Measurements from ENCODE around the gene SF3B4.

DNA sequence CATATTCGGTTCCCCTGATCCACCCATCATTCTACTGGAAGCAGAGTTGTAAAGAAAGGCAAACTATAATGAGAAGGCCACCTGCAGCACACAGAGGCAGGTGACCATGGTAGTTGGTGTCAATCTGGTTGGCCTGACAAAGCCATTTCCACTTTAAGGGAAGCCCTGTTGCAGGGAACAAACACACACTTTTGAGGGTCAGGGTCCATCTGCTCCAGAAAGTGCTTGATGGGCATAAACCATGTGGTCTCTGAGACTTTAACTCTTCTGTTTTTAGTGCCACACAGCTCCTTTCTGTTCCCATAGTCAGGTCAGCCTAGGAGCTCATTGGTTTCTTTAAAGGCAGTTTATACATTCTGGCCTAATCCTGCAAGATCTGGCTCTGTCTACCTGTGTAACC is 45.7 kb downstream of the SF3B4 start:
- TF ChIP-seq CTCF (IDR thresholded peaks at IDR 0.05) (no peak), TCF7L2 (IDR thresholded peaks at IDR 0.05; ENCODE audit: low read depth, low read length) (no peak), POLR2AphosphoS5 (IDR thresholded peaks at IDR 0.05; ENCODE audit: low read depth, low read length) (no peak), REST (IDR thresholded peaks at IDR 0.05; ENCODE audit: insufficient read depth in 1 of 2, low read depth in 2 of 2, low read length in 1 of 2) (no peak), SIN3A (IDR thresholded peaks at IDR 0.05; ENCODE audit: borderline replicate concordance, insufficient read depth, low read depth, low read length) (no peak)
